Retinal pigment epithelial cell (primary cell): ENCODE results near the gene PITPNB.

Experiments
- DNase-seq: peaks from one replicate; pipeline ENCODE4 v3.0.0-alpha.2; 2010; ENCODE audit warnings: low read depth
- H3K4me3 ChIP-seq: 2 replicates; pipeline ENCODE4 v1.5.1; 2011; ENCODE audit warnings: mild to moderate bottlenecking, low read length, control low read depth, moderate library complexity
- CTCF ChIP-seq: conservative IDR thresholded peaks from 2 replicates; pipeline ENCODE4 v1.5.1; 2011; ENCODE audit warnings: low read depth, low read length, control low read depth, inconsistent platforms

The PITPNB gene

GRCh38 chr22:27919222-27919941, at the start of gene PITPNB:
TSS of gene PITPNB (minus strand) at chr22:27919256. CDS start at chr22:27919191, 65 bp downstream.
- H3K4me3 ChIP-seq: peak within 1 kb of the TSS; percentile 79
- DNase-seq: peak; percentile 83
- no peak for TF ChIP-seq CTCF

GRCh38 chr22:27966168-27967064, 47.4 kb upstream of the PITPNB start:
- TF ChIP-seq CTCF: no peak
- no peak for DNase-seq
- no peak overlapping the region for H3K4me3 ChIP-seq

DNA sequence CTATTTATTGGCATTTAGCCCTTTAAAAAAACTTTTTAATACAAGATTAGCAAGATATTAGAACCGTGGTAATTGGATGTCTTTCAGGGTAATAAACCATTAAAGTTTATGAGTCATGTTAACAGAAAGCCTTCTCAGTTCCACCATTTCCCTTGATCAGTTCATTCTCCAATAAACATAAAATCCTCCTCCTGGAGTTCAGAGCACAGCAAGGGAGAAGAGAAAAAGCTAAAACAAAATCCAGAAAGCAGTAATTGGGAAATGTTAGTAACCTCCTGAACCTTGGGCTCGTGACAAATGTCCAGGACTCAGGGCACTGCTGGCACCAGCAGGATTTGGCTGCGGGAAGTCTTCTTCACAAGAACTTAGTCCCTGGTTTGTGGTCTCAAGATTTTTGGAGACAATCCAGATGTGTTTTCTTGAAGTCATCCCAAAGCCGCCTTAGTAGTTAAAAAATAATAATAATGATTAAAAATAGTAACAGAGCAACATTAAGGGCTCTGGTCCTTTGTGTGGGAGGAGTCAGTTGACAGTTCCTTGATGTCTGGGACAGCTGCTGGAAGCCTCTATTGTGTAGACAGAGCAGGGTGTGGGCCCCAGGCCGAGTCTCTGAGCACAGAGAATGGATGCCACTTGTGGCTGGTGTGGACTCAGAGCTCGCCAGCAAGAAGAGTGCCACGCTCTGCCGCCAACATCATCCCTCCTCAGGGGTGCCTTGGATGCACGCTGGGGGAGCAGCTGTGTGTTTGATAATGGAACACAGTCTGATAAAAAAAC, 43.4 kb upstream of the PITPNB start:
- no peak for TF ChIP-seq CTCF
- DNase-seq: no peak
- no peak overlapping the region for H3K4me3 ChIP-seq

GRCh38 chr22:27961680-27962079, 42.6 kb upstream of the PITPNB start:
- no peak for DNase-seq

GRCh38 chr22:27961182-27961581, 42.1 kb upstream of the PITPNB start:
- H3K4me3 ChIP-seq: no peak overlapping the region
- DNase-seq: no peak
- TF ChIP-seq CTCF: no peak

More at GRCh38 chr22:27961680-27962079, 42.6 kb upstream of the PITPNB start:
- no peak overlapping the region for H3K4me3 ChIP-seq
- no peak for TF ChIP-seq CTCF

- H3K4me3 ChIP-seq: no peak overlapping the region
- no peak for DNase-seq
- no peak for TF ChIP-seq CTCF
Observed at GRCh38 chr22:27959335-27960090, 40.5 kb upstream of the PITPNB start.
